NT2/D1 (cell line): ENCODE data around the gene CNTD1.

Source experiments
- SUZ12 ChIP-seq: IDR thresholded peaks from 2 replicates; pipeline ENCODE4 v1.6.1; 2011; ENCODE audit not compliant: insufficient read length, insufficient read depth; ENCODE audit errors: extremely low read depth
- YY1 ChIP-seq: IDR thresholded peaks from 2 replicates; pipeline ENCODE4 v1.6.1; 2011; ENCODE audit not compliant: insufficient read length, insufficient read depth

DNA sequence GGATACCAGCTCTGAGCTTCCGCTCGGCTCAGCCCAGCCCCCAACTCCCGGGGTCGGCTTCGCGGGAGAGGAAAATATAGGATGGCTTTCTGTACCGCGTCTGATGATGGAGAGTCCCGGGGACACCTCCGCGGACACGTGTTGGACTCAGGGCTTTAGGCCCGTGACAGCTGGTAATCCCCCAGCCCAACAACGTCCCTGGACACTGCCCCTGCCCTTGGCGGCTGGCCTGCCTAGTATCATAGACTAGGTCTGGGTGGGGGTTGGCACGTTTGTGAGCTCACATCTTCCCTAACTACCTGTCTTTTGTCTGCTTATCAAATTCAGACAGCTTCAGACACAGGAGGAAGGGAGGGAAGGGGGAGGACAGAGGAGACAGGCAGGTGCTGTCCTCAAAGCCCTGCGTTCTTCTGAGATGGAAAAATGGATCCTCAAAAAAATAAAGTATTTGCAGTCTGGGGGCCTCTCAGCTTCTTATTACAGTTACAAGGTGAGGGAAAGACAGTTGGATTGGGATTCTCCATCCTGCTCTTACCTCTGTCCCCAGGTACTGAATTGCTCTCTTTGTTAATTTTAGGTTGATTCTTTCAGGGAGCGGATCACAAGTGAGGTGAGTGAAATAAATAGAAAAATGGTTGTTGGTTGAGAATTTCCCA lies 35.2 kb downstream of the CNTD1 start:
- no peak for TF ChIP-seq SUZ12
- TF ChIP-seq YY1, result no peak
